ENCODE results near the gene NTN1. TPM values are rescaled to one million over a fixed set of nuclear protein-coding genes. Genes with fewer than 3 reads are reported as not detected.

The NTN1 gene
- total and polyA plus RNA-seq, 2 of the 4 experiments (the other 2 are of a cell fraction): under 0.01 to 0.07 TPM

DNA sequence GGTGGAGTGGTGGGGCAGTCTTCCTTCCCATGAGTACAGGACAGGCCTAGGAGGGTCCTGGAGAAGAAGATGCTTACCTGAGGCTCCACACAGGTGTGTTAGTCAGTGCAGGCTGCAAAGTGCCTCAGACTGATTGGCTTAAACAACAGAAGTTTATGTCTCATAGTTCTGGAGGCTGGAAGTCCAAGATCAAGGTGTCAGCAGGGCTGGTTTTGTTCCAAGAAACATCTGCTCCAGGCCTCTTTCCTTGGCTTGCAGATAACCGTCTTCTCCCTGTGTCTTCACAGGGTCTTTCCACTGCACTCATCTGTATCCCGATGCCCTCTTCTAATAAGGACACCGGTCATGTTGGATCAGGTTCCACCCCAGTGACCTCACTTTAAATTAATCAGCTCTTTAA, 153.0 kb downstream of the NTN1 start:
- Histone ChIP-seq H2BK15ac (ENCODE audit: low read depth, low read length) (no peak overlapping the region), H2AK9ac (replicated peaks; ENCODE audit: low read depth, low read length, poor library complexity) (no peak overlapping the region), H3K27me3 (ENCODE audit: control insufficient read depth, insufficient read depth, low read length) (no peaks in the 10 kb centered on the region; the same call in 1 of the 2 replicates), H4K91ac (ENCODE audit: insufficient read depth, low read depth, low read length) (no peak overlapping the region), H3K27ac (ENCODE audit: insufficient read depth, low read length) (no peak overlapping the region), H2BK5ac (ENCODE audit: low read depth, low read length, poor library complexity, severe bottlenecking) (no peak overlapping the region), H3K9me3 (ENCODE audit: control insufficient read depth, insufficient read depth, low read length) (peaks cover 6% of the 10 kb centered on the region), H3K18ac (ENCODE audit: low read depth, low read length) (no peak overlapping the region), H3K56ac (ENCODE audit: extremely low read depth, insufficient read depth, low read length) (no peak overlapping the region), H3K4ac (ENCODE audit: low read depth, low read length) (no peak overlapping the region), H4K5ac (ENCODE audit: low read depth, low read length) (no peak overlapping the region), H3K4me3 (ENCODE audit: insufficient read depth, low read depth, low read length) (no peak overlapping the region), H4K8ac (ENCODE audit: low read depth in 2 of 2, low read length in 2 of 2) (no peak overlapping the region), H3K14ac (replicated peaks; ENCODE audit: low read depth, low read length) (no peak overlapping the region), H3K4me1 (ENCODE audit: control insufficient read depth, insufficient read depth, low read length) (no peaks in the 10 kb centered on the region), H4K20me1 (ENCODE audit: insufficient read depth, low read length) (no peaks in the 10 kb centered on the region), H3K9ac (ENCODE audit: low read depth, low read length) (no peak overlapping the region), H3K4me2 (ENCODE audit: low read depth, low read length) (no peak overlapping the region), H3K79me1 (ENCODE audit: low read depth in 1 of 2, low read length in 2 of 2) (no peaks in the 10 kb centered on the region), H2AFZ (replicated peaks; ENCODE audit: low read length, poor library complexity) (no peak overlapping the region), H3K23ac (ENCODE audit: low read depth, low read length) (no peak overlapping the region), H3K9me1 (ENCODE audit: insufficient read depth, low read length) (no peaks in the 10 kb centered on the region), H2AK5ac (ENCODE audit: low read depth, low read length) (no peak overlapping the region), H2BK120ac (ENCODE audit: low read depth, low read length) (no peak overlapping the region), H2BK20ac (ENCODE audit: low read depth, low read length) (no peak overlapping the region), H3K36me3 (ENCODE audit: control insufficient read depth, insufficient read depth, low read length) (no peaks in the 10 kb centered on the region)
- in situ Hi-C loops (cut with MboI; ENCODE audit: low sequenced_read_pairs) (no loop called here), intact Hi-C loops (cut with micrococcal nuclease) (no loop called here), dilution Hi-C loops (cut with HindIII; ENCODE audit: low sequenced_read_pairs, unreplicated experiment) (no loop called here)
- POLR2A ChIA-PET (ENCODE audit: unreplicated experiment): no interaction called here
- WGBS, 2 experiments (ENCODE audit: extremely low coverage in 2 of 2, insufficient read length in 1 of 2): 100% methylated on average over 1 of the region's 3 CpGs; no CpG with 5 or more reads in 1 of the 2 experiments
- CTCF ChIA-PET: no interaction called here
- TF ChIP-seq, protein P1, sequence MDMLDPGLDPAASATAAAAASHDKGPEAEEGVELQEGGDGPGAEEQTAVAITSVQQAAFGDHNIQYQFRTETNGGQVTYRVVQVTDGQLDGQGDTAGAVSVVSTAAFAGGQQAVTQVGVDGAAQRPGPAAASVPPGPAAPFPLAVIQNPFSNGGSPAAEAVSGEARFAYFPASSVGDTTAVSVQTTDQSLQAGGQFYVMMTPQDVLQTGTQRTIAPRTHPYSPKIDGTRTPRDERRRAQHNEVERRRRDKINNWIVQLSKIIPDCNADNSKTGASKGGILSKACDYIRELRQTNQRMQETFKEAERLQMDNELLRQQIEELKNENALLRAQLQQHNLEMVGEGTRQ (IDR thresholded peaks at IDR 0.05; ENCODE audit: low read depth, low read length): no peak
- no peak for TF ChIP-seq POLR2A (IDR thresholded peaks at IDR 0.05; ENCODE audit: low read depth, low read length)
- no TSS peak for BruUV-seq (replicated peaks)
- ATAC-seq (ENCODE audit: low read depth): no peak
- DNase-seq: no peak
